ENCODE data around the gene TMEM94.
A peak's percentile ranks its signal among the peaks of the same experiment; 100 is the strongest.

Gene TMEM94

GRCh38 chr17:75457047-75457654 is 716 bp downstream of the TMEM94 start (continued):
- no peak for TF ChIP-seq SP3 (tag by site-specific recombination; IDR thresholded peaks at IDR 0.05)
- peak; percentile 46 for TF ChIP-seq ZBTB26 (tag by site-specific recombination; optimal IDR thresholded peaks at IDR 0.05)
- TF ChIP-seq KLF16 (tag by site-specific recombination; IDR thresholded peaks at IDR 0.05): peak; percentile 36; the same call in 1 of the 2 replicates
- TF ChIP-seq EGR2 (tag by site-specific recombination; IDR thresholded peaks at IDR 0.05; ENCODE audit: low read depth): peak; percentile 54; the same call in 1 of the 2 replicates
- peak; percentile 12; the same call in 1 of the 2 replicates for TF ChIP-seq ZNF341 (tag by site-specific recombination; IDR thresholded peaks at IDR 0.05; ENCODE audit: low read depth)
- TF ChIP-seq ZBTB8A (tag by site-specific recombination; IDR thresholded peaks at IDR 0.05): peak; percentile 20; the same call in 1 of the 2 replicates
- peak; percentile 20; the same call in 1 of the 2 replicates for TF ChIP-seq KLF8 (tag by site-specific recombination; IDR thresholded peaks at IDR 0.05)
- peak; percentile 96 for TF ChIP-seq IKZF3 (tag by site-specific recombination; IDR thresholded peaks at IDR 0.05)
- TF ChIP-seq PRDM6 (tag by site-specific recombination; IDR thresholded peaks at IDR 0.05): peak; percentile 76
- peak; percentile 43; the same call in 1 of the 2 replicates for TF ChIP-seq ZSCAN30 (tag by site-specific recombination; IDR thresholded peaks at IDR 0.05)
- no peak for TF ChIP-seq FEZF1 (tag by site-specific recombination; IDR thresholded peaks at IDR 0.05)
- TF ChIP-seq ZBTB49 (tag by site-specific recombination; IDR thresholded peaks at IDR 0.05; ENCODE audit: low read depth): no peak
- no peak for TF ChIP-seq ZNF292 (tag by site-specific recombination; IDR thresholded peaks at IDR 0.05; ENCODE audit: borderline replicate concordance, low read depth)
- peak; percentile 64 for TF ChIP-seq ZNF335 (tag by site-specific recombination; conservative IDR thresholded peaks at IDR 0.05)
- TF ChIP-seq SP7 (tag by site-specific recombination; IDR thresholded peaks at IDR 0.05): 0 out of 2 replicates have a peak, but pooled peaks have one; percentile 17
- TF ChIP-seq ZNF600 (tag by site-specific recombination; IDR thresholded peaks at IDR 0.05): peak; percentile 98
- TF ChIP-seq ZXDB (tag by site-specific recombination; IDR thresholded peaks at IDR 0.05): peak; percentile 67; the same call in 1 of the 2 replicates
- TF ChIP-seq HOXA7 (CRISPR knock-in tag; IDR thresholded peaks at IDR 0.05; ENCODE audit: borderline replicate concordance): no peak
- TF ChIP-seq ZSCAN18 (tag by site-specific recombination; IDR thresholded peaks at IDR 0.05): no peak
- peak; percentile 15; the same call in 1 of the 2 replicates for TF ChIP-seq PATZ1 (tag by site-specific recombination; IDR thresholded peaks at IDR 0.05)
